GM12892 (cell line): Measurements from ENCODE around the gene PPAT.

Source experiments
- DNase-seq: peaks from one replicate; pipeline ENCODE4 v3.0.0; 2011; ENCODE audit not compliant: insufficient read length
- FAIRE-seq: peaks from 2 replicates; lab custom pipeline; 2011; peaks lifted over from hg19 to GRCh38; lab: Jason Lieb, UNC
- POLR2A ChIP-seq: IDR thresholded peaks from 2 replicates; pipeline ENCODE4 v1.6.1; 2011; ENCODE audit warnings: low read depth, low read length, control low read depth
- POLR2AphosphoS5 ChIP-seq: IDR thresholded peaks from 2 replicates; pipeline ENCODE4 v1.6.1; 2011; ENCODE audit warnings: low read depth, low read length, control low read depth
- TAF1 ChIP-seq: IDR thresholded peaks from 2 replicates; pipeline ENCODE4 v1.6.1; 2011; ENCODE audit warnings: low read depth, mild to moderate bottlenecking, control low read depth, low read length, borderline replicate concordance

PPAT gene

GRCh38 chr4:56406151-56406550, 29.3 kb downstream of the PPAT start:
- TF ChIP-seq POLR2AphosphoS5 (no peak), POLR2A (no peak), TAF1 (no peak)
- no peak for DNase-seq
- no peak for FAIRE-seq

GRCh38 chr4:56405016-56405415, 30.4 kb downstream of the PPAT start:
- FAIRE-seq (no peak), DNase-seq (no peak)
- TF ChIP-seq POLR2A (no peak), TAF1 (no peak), POLR2AphosphoS5 (no peak)

- DNase-seq = no peak
- no peak for FAIRE-seq
- TF ChIP-seq TAF1 (no peak), POLR2A (no peak), POLR2AphosphoS5 (no peak)
Observed at GRCh38 chr4:56400560-56400959, 34.9 kb downstream of the PPAT start.

DNA sequence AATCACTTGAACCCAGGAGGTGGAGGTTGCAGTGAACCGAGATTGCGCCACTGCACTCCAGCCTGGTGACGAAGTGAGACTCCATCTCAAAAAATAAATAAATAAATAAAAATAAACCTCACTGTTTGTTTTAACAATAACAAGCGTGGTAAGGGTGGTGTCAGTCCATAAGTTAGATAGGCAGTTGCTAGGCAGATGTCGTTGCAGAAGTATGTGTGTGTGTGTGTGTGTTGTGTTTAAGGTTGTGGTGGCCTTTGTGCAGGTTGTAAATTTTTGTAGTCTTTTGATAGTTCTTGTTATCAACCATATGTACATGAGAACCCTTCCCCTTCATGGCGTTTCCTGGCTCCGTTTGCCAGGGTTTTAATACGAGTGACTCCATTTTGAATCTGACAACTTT, 44.1 kb downstream of the PPAT start:
- FAIRE-seq (no peak), DNase-seq (no peak)
- TF ChIP-seq POLR2A (0 out of 2 replicates have a peak, but pooled peaks have one; percentile 1), POLR2AphosphoS5 (peak; percentile 33; the same call in 1 of the 2 replicates), TAF1 (no peak)

GRCh38 chr4:56389558-56389957, 45.9 kb downstream of the PPAT start:
- TF ChIP-seq POLR2A = no peak
- 0 out of 2 replicates have a peak, but pooled peaks have one; percentile 1 for TF ChIP-seq POLR2AphosphoS5
- FAIRE-seq (no peak), DNase-seq (no peak)

GRCh38 chr4:56388306-56388705, 47.1 kb downstream of the PPAT start:
- peak; percentile 72 for FAIRE-seq
- no peak for DNase-seq
- TF ChIP-seq POLR2AphosphoS5 = no peak
- no peak for TF ChIP-seq TAF1
- TF ChIP-seq POLR2A = no peak

DNA sequence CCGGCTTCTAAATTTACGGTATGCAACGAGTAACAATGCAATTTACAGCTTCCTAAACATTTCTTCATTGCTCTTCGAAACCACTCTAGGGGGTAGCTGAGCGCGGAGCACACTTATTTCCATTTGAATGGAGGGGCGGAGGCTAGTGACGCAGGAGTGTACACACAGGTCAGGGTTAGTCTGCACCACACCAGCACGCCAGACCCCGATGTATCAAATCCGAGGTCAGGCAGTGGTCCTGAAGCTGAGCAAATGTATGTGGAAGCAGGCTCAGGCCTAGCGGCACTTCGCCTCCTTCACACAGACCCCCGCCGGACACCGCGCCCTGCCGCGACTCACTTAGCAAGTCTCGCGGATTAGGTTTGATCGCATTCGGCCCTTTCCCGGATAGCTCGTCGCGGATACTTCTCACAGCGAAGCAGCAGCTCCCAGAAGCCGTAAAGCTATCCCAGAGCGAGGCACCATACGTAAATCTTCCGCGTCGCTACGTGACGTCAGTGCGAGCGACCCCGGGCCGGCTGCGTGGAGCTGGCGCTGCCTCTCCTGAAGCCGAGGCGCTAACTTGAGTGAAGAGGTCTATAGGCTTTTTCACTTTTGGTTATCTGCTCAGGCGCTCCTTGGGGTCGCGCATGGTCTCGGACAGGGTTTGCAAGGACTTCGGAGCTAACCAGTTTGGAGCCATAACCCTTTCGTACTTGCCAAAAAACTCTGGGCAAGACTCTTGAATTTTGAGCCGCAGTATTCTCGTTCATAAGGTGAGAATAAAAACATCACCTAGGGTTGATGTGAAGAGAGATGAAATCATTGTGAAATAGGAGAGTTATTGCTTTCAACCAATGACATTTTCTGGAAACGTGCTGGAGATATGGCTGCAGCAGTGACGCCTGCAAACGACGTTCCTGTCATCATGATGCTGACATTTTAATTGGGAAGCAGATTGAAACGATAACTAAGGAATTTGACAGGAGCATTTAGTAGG, 48.1 kb downstream of the PPAT start, which contains the start of gene AASDH:
TSS of gene AASDH (minus strand) at position 469 of the 979 bp plus-strand sequence. CDS start 3,192 bp downstream, outside the sequence.
- TF ChIP-seq TAF1 (peak; percentile 89), POLR2AphosphoS5 (peak; percentile 95), POLR2A (peak; percentile 95)
- FAIRE-seq (peak; percentile 100), DNase-seq (peak; percentile 66)

GRCh38 chr4:56386091-56386490, 49.3 kb downstream of the PPAT start:
- FAIRE-seq (no peak), DNase-seq (no peak)
- TF ChIP-seq POLR2AphosphoS5 = no peak
- no peak for TF ChIP-seq POLR2A
- no peak for TF ChIP-seq TAF1

- no peak for DNase-seq
- FAIRE-seq = no peak
- TF ChIP-seq POLR2AphosphoS5 (no peak), POLR2A (no peak), TAF1 (no peak)
Observed at GRCh38 chr4:56375458-56375857, 60.0 kb downstream of the PPAT start.

GRCh38 chr4:56374956-56375355, 60.5 kb downstream of the PPAT start:
- no peak for TF ChIP-seq TAF1
- DNase-seq (no peak), FAIRE-seq (no peak)

DNA sequence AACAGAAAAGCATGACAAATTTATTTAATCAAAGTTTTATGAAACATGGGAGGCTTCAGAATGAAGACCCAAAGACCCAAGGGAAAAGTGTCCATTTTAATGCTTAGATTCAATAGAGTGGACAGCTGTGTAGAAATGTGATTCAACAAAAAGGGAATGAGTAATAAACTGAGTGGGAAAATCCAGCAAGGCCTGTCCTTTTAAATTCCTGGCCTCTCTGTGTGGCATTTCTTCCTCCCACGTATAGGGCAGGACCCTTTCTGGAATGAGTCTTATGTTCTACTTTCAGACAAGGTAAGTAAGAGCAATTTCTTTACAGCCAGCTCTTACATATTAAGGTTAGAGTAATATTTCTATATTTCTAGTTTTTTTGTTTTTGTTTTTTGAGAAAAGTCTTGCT, 62.6 kb downstream of the PPAT start:
- TF ChIP-seq TAF1 (no peak), POLR2A (no peak), POLR2AphosphoS5 (no peak)
- no peak for FAIRE-seq

More for the DNA sequence above, 62.6 kb downstream of the PPAT start:
- no peak for DNase-seq
